Esophagus squamous epithelium (tissue), 5 donors: ENCODE results near the gene ZNF488. TPM values are rescaled to one million over a fixed set of nuclear protein-coding genes. Genes with fewer than 3 reads are reported as not detected.

Experiments
- DNase-seq: peaks from one replicate; lab custom pipeline; 2025; lab: John Stamatoyannopoulos, UW
- H3K27ac ChIP-seq, 4 donors: fragments of 200-600 bp; sonication (generic); one replicate each; pipeline ENCODE4 v1.5.1; 2016 to 2019; ENCODE audit warnings: mild to moderate bottlenecking in 1 of 4
- H3K27me3 ChIP-seq, 4 donors: fragments of 200-600 bp; sonication (generic); 1 replicate in 3 of 4; 2 replicates in 1 of 4; pipeline versions ENCODE4 v1.5.1 to v1.6.0; 2017 to 2021; ENCODE audit warnings: antibody characterized with exemption in 1 of 4
- H3K36me3 ChIP-seq, 3 donors: fragments of 200-600 bp; sonication (generic); one replicate each; pipeline ENCODE4 v1.5.1; 2016 to 2019
- H3K4me1 ChIP-seq, 3 donors: fragments of 200-600 bp; sonication (generic); one replicate each; pipeline ENCODE4 v1.5.1; 2017 to 2019
- H3K4me3 ChIP-seq, 4 donors: fragments of 200-600 bp; sonication (generic); 1 replicate in 3 of 4; 2 replicates in 1 of 4; pipeline ENCODE4 v1.5.1; 2016 to 2019; ENCODE audit warnings: mild to moderate bottlenecking in 2 of 4, moderate library complexity in 1 of 4
- H3K9me3 ChIP-seq, 3 donors: fragments of 200-600 bp; sonication (generic); one replicate each; pipeline ENCODE4 v1.5.1; 2016 to 2019
- POLR2A ChIP-seq, 4 donors: fragments of 450-650 bp; IDR thresholded peaks; one replicate each; pipeline ENCODE4 v1.6.1; 2017; ENCODE audit warnings: antibody characterized with exemption in 4 of 4, mild to moderate bottlenecking in 4 of 4, moderate library complexity in 3 of 4
- WGBS, 2 donors: methylation state at CpG; one replicate each; pipeline ENCODE4 v1.1.5; 2018; 5-methylcytosine and 5-hydroxymethylcytosine counted together
- intact Hi-C: fragments of 100-400 bp; cut with DNase I; formaldehyde crosslinking; loops from one replicate; pipeline ENCODE4 v1.15.0; 2022
- total RNA-seq, 4 donors: library from RNA; depleted of rRNA; stranded (reverse); fragments of >200 nt; gene quantifications; one replicate each; pipeline ENCODE4 v1.1.0, GENCODE V29; 2016
- TF ChIP-seq, protein P1 (sequence below), 6 experiments: fragments of 450-650 bp in 4 of 6; fragments of 200-600 bp in 2 of 6; sonication (generic) in 2 of 6; IDR thresholded peaks; one replicate each; pipeline ENCODE4 v1.5.1; 2016 to 2019; ENCODE audit warnings: antibody characterized with exemption in 6 of 6, mild to moderate bottlenecking in 4 of 6, moderate library complexity in 4 of 6
- donor health status: DM: yes; HTN: yes; CAD: no.

The ZNF488 gene
- total RNA-seq, 4 donors from 2014 or later, result 0.29 to 1.4 (median 0.73) TPM

DNA sequence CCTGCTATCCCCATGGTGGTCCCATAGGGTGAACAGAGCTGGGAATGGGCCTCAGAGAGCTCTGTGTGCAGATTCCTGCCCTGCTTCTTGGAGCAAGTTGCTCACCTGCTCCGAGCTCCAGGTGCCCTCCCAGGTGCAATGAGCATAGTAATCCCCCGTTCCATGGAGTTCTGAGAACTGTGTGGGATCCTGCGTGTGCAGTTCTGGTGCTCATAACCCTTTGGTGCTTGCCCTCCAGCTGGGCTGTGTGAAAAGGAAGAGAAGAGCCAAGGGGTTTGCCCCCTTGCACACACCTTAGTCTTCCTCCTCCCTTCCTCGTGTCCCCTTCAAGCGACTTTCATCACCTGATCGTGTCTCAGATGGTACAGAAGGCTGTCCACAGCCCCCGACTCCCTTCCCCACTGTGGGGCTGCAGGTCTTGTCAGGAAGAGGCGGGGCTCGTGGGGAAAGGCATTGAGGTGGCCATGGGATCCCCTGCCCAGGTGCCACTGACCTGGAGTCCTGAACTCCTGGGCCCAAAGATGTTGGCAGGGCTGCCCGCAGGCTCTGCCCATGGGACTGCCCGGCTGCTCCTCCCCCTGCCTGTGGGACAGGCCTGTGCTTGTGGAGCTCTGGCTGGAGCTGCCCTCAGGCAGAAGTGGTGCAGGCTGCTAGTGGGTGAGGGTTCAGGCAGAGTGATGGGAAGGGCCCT is 21.9 kb upstream of the ZNF488 start:
- H3K27ac ChIP-seq, result peak overlapping the region; percentile 37 to 75 (median 66)
- H3K36me3 ChIP-seq, result no peaks in the 10 kb centered on the region
- H3K9me3 ChIP-seq, result no peaks in the 10 kb centered on the region
- no peak overlapping the region for H3K4me3 ChIP-seq
- WGBS, 2 donors, result 95% methylated on average over 6 of the region's 11 CpGs; no CpG with 5 or more reads in 1 of the 2 donors
- peaks cover 33 to 70% (median 43%) of the 10 kb centered on the region in 3 donors for H3K4me1 ChIP-seq
- no peaks in the 10 kb centered on the region for H3K27me3 ChIP-seq
- no peak for DNase-seq
- intact Hi-C loops, result no loop called here
- TF ChIP-seq POLR2A (IDR thresholded peaks at IDR 0.05), result no peak
- TF ChIP-seq, protein P1, sequence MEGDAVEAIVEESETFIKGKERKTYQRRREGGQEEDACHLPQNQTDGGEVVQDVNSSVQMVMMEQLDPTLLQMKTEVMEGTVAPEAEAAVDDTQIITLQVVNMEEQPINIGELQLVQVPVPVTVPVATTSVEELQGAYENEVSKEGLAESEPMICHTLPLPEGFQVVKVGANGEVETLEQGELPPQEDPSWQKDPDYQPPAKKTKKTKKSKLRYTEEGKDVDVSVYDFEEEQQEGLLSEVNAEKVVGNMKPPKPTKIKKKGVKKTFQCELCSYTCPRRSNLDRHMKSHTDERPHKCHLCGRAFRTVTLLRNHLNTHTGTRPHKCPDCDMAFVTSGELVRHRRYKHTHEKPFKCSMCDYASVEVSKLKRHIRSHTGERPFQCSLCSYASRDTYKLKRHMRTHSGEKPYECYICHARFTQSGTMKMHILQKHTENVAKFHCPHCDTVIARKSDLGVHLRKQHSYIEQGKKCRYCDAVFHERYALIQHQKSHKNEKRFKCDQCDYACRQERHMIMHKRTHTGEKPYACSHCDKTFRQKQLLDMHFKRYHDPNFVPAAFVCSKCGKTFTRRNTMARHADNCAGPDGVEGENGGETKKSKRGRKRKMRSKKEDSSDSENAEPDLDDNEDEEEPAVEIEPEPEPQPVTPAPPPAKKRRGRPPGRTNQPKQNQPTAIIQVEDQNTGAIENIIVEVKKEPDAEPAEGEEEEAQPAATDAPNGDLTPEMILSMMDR (IDR thresholded peaks at IDR 0.05), result no peak

DNA sequence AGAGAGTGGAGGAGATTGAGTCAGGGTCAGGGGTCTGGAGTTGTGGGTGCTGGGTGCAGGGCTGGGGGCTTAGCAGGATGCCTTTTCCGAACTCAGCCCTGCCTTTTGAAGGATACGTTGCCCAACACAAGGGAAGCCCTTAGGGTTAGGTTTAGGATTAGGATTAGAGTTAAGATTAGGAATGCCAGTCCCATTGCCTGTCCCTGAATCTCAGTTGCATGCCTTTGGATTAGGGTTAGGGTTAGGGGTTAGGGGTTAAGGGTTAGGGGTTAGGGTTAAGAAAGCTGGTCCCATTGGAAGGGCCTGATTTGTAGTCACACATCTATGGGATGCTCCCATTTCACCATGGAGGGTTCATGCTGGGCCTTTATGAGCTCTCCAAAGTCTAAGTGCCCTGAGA is 20.8 kb upstream of the ZNF488 start:
- intact Hi-C loops, result no loop called here

DNA sequence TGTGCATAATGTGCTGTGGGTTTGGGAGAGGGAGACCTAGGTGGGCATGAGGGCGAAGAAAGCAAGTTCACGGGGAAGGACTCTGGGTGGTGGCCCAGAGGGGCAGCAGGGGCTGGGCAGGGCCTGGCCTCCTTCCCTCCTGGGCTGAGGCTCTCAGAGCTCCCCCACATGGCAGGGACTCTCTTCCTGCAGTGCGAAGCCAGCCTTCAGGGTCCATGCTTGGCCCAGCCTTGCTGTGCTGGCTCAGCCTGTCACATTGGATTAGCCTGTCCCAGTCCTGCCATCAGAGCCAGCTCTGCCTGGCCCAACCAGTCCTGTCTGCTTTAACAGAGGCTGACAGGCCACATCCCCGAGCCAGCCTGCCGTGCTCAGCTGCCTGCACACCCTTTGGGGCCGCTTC is 20.4 kb upstream of the ZNF488 start:
- Histone ChIP-seq H3K4me3 (no peak overlapping the region), H3K27ac (peak overlapping the region; percentile 25 to 76 (median 46)), H3K27me3 (no peaks in the 10 kb centered on the region), H3K36me3 (no peaks in the 10 kb centered on the region), H3K9me3 (no peaks in the 10 kb centered on the region), H3K4me1 (peaks cover 29 to 58% (median 43%) of the 10 kb centered on the region in 3 donors)
- 63 to 100% methylated on average over 1 to 4 of the region's 6 CpGs for WGBS, 2 donors
- TF ChIP-seq POLR2A (IDR thresholded peaks at IDR 0.05), result no peak
- TF ChIP-seq, protein P1 (IDR thresholded peaks at IDR 0.05), result no peak
- intact Hi-C loops, result no loop called here
- no peak for DNase-seq

More for the DNA sequence above, 20.8 kb upstream of the ZNF488 start:
- H3K4me1 ChIP-seq, result peaks cover 30 to 63% (median 43%) of the 10 kb centered on the region in 3 donors
- no peaks in the 10 kb centered on the region for H3K27me3 ChIP-seq
- H3K9me3 ChIP-seq, result no peaks in the 10 kb centered on the region
- WGBS, 2 donors, result 46 to 75% methylated on average over 1 to 2 of the region's 2 CpGs
- no peak for DNase-seq
- no peaks in the 10 kb centered on the region for H3K36me3 ChIP-seq
- no peak overlapping the region for H3K4me3 ChIP-seq
- TF ChIP-seq, protein P1 (IDR thresholded peaks at IDR 0.05), result no peak
- TF ChIP-seq POLR2A (IDR thresholded peaks at IDR 0.05), result no peak
- peak overlapping the region; percentile 36 to 76 (median 53) for H3K27ac ChIP-seq

DNA sequence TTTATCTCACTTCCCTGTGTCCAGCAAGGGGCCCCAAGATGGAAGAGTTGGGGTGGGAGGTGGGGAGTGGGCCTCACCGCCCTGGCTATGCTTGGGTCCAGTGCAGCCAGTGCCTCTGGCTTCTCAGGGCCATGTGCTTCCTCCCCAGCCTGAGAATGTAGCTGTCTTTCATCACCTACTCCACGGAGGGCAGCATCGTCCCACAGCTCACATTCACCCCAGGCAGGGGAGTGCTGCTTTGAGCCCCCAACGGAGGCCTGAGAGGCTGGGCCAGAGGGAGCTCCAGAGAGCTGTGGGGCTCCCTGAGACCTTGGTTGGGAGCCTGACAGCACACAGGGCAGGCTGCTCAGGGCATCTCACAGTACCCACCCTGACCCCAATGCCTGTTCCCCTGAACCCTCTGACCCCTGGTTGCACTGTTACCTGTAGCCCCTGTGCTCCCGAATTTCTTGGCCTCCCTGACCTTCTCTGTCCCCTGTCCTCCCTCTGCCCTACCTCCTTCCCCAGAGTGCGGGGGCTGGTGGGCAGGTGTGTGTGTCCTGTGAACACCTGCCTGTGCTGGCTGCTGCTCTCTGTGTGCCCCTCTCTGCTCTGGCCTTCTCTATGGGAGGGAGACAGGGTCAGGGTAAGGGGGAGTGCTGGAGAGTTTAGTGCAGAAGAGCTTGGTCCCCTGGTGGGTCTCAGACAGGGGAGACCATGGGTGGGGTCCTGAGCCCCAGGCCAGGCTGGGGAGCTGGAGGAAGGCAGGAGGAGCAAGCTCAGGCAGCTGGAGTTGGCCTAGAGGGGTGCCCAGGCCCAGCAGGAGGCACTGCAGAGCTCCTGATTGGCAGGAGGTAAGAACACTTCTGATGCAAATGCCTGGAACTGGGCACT is 19.6 kb upstream of the ZNF488 start:
- Histone ChIP-seq H3K4me1 (peaks cover 29 to 53% (median 43%) of the 10 kb centered on the region in 3 donors), H3K36me3 (no peaks in the 10 kb centered on the region), H3K27ac (peak overlapping the region; percentile 16 to 76 (median 41)), H3K27me3 (no peaks in the 10 kb centered on the region), H3K9me3 (no peaks in the 10 kb centered on the region), H3K4me3 (no peak overlapping the region)
- intact Hi-C loops, result no loop called here
- DNase-seq, result no peak
- 74 to 91% methylated on average over 2 of the region's 6 CpGs for WGBS, 2 donors
- no peak for TF ChIP-seq POLR2A (IDR thresholded peaks at IDR 0.05)
- TF ChIP-seq, protein P1 (IDR thresholded peaks at IDR 0.05), result peak in 1 of 6 experiments; percentile 22
